ENCODE results near the gene BPIFB1.

The BPIFB1 gene

DNA sequence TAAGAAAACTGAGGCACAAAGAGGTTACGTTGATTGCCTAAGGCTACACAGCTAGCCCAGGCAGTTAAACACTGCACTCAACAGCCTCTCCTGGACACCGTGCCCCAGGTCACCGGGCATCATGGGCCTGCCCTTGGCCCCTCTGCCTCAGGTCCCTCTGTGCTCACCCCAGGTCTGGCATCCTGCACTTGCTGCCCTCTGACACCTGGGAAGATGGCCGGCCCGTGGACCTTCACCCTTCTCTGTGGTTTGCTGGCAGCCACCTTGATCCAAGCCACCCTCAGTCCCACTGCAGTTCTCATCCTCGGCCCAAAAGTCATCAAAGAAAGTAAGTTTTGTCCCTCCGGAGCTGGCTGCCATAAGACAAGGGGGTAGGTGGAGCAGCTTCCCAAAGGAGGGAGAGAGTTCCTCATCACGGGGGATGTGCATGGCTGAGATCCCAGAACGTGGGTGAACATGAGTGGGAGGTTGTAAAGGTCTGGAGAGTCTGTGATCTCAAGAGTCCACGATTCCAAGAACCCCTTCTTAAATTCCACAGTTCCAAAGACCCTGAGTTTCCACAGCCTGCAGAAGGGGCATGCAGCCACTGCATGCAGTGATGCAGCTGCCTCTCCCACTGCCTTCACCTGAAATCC is 3.0 kb downstream of the BPIFB1 start:
- no peaks in the 10 kb centered on the region for H3K4me1 ChIP-seq (ENCODE audit: low read length)
- H3K4me3 ChIP-seq (ENCODE audit: low read length): no peak overlapping the region
- H3K9ac ChIP-seq (ENCODE audit: low read length): no peak overlapping the region
- TF ChIP-seq CTCF (IDR thresholded peaks at IDR 0.05; ENCODE audit: low read depth, low read length): no peak
- no peaks in the 10 kb centered on the region for H3K9me3 ChIP-seq (ENCODE audit: insufficient read depth, low read length)
- no peaks in the 10 kb centered on the region for H3K79me2 ChIP-seq (ENCODE audit: low read length)
- H3K4me2 ChIP-seq (ENCODE audit: low read length): no peak overlapping the region
- H3K36me3 ChIP-seq (replicated peaks; ENCODE audit: low read depth, low read length): no peaks in the 10 kb centered on the region
- no peak overlapping the region for H3K27ac ChIP-seq (ENCODE audit: low read length)
- H4K20me1 ChIP-seq (ENCODE audit: insufficient read depth, low read length): no peaks in the 10 kb centered on the region
- no peak overlapping the region for H2AFZ ChIP-seq (ENCODE audit: low read depth, low read length)
- peaks cover 45% of the 10 kb centered on the region for H3K27me3 ChIP-seq (ENCODE audit: low read depth, low read length)

- Histone ChIP-seq H3K4me2 (ENCODE audit: low read length) (no peak overlapping the region), H3K27me3 (ENCODE audit: low read depth, low read length) (peaks cover 45% of the 10 kb centered on the region), H3K4me3 (ENCODE audit: low read length) (no peak overlapping the region), H3K9ac (ENCODE audit: low read length) (no peak overlapping the region), H3K4me1 (ENCODE audit: low read length) (no peaks in the 10 kb centered on the region), H2AFZ (ENCODE audit: low read depth, low read length) (no peak overlapping the region), H3K36me3 (replicated peaks; ENCODE audit: low read depth, low read length) (no peaks in the 10 kb centered on the region), H3K27ac (ENCODE audit: low read length) (no peak overlapping the region), H3K79me2 (ENCODE audit: low read length) (no peaks in the 10 kb centered on the region), H4K20me1 (ENCODE audit: insufficient read depth, low read length) (no peaks in the 10 kb centered on the region), H3K9me3 (ENCODE audit: insufficient read depth, low read length) (no peaks in the 10 kb centered on the region)
- no peak for TF ChIP-seq CTCF (IDR thresholded peaks at IDR 0.05; ENCODE audit: low read depth, low read length)
- TF ChIP-seq EZH2phosphoT487 (IDR thresholded peaks at IDR 0.05; ENCODE audit: low read depth): no peak
Observed at GRCh38 chr20:33287884-33288283, 4.9 kb downstream of the BPIFB1 start.

- H3K36me3 ChIP-seq (replicated peaks; ENCODE audit: low read depth, low read length): no peaks in the 10 kb centered on the region
- TF ChIP-seq EZH2phosphoT487 (IDR thresholded peaks at IDR 0.05; ENCODE audit: low read depth) (no peak), CTCF (IDR thresholded peaks at IDR 0.05; ENCODE audit: low read depth, low read length) (no peak)
- no peaks in the 10 kb centered on the region for H4K20me1 ChIP-seq (ENCODE audit: insufficient read depth, low read length)
- peaks cover 41% of the 10 kb centered on the region for H3K27me3 ChIP-seq (ENCODE audit: low read depth, low read length)
- H3K9me3 ChIP-seq (ENCODE audit: insufficient read depth, low read length): no peaks in the 10 kb centered on the region
- no peaks in the 10 kb centered on the region for H3K79me2 ChIP-seq (ENCODE audit: low read length)
- H2AFZ ChIP-seq (ENCODE audit: low read depth, low read length): no peak overlapping the region
- no peak overlapping the region for H3K4me2 ChIP-seq (ENCODE audit: low read length)
- no peaks in the 10 kb centered on the region for H3K4me1 ChIP-seq (ENCODE audit: low read length)
- no peak overlapping the region for H3K9ac ChIP-seq (ENCODE audit: low read length)
- H3K27ac ChIP-seq (ENCODE audit: low read length): no peak overlapping the region
- no peak overlapping the region for H3K4me3 ChIP-seq (ENCODE audit: low read length)
Observed at GRCh38 chr20:33290852-33291251, 7.8 kb downstream of the BPIFB1 start.

- Histone ChIP-seq H3K9ac (ENCODE audit: low read length) (no peak overlapping the region), H3K4me2 (ENCODE audit: low read length) (no peak overlapping the region), H3K36me3 (replicated peaks; ENCODE audit: low read depth, low read length) (no peaks in the 10 kb centered on the region), H3K4me3 (ENCODE audit: low read length) (no peak overlapping the region), H3K27ac (ENCODE audit: low read length) (no peak overlapping the region), H2AFZ (ENCODE audit: low read depth, low read length) (no peak overlapping the region), H3K9me3 (ENCODE audit: insufficient read depth, low read length) (no peaks in the 10 kb centered on the region), H3K27me3 (ENCODE audit: low read depth, low read length) (peaks cover 40% of the 10 kb centered on the region), H3K79me2 (ENCODE audit: low read length) (no peaks in the 10 kb centered on the region), H4K20me1 (ENCODE audit: insufficient read depth, low read length) (no peaks in the 10 kb centered on the region), H3K4me1 (ENCODE audit: low read length) (no peaks in the 10 kb centered on the region)
- TF ChIP-seq CTCF (IDR thresholded peaks at IDR 0.05; ENCODE audit: low read depth, low read length): no peak
- no peak for TF ChIP-seq EZH2phosphoT487 (IDR thresholded peaks at IDR 0.05; ENCODE audit: low read depth)
Observed at GRCh38 chr20:33291416-33291815, 8.4 kb downstream of the BPIFB1 start.

Measured in OCI-LY3 (cell line).